Endodermal cell (in vitro differentiated cells): Measurements from ENCODE around the gene C10orf53. TPM values are rescaled to one million over a fixed set of nuclear protein-coding genes. Genes with fewer than 3 reads are reported as not detected.

Experiments used
- DNase-seq: peaks from one replicate; pipeline ENCODE4 v3.0.0-alpha.2; 2017
- H3K27ac ChIP-seq: 2 replicates; pipeline ENCODE4 v1.5.1; 2013; ENCODE audit warnings: mild to moderate bottlenecking, low read depth, low read length, moderate library complexity
- H3K27me3 ChIP-seq: 2 replicates; pipeline ENCODE4 v1.6.1; 2013; ENCODE audit warnings: mild to moderate bottlenecking, low read length, moderate library complexity; ENCODE audit not compliant: insufficient read depth, control insufficient read depth, poor library complexity, severe bottlenecking
- H3K36me3 ChIP-seq: 2 replicates; pipeline ENCODE4 v1.7.0; 2013; ENCODE audit warnings: mild to moderate bottlenecking, low read length, moderate library complexity; ENCODE audit not compliant: control insufficient read depth, insufficient read depth
- H3K4me1 ChIP-seq: one replicate; pipeline ENCODE4 v1.7.0; 2013; ENCODE audit warnings: low read length; ENCODE audit not compliant: control insufficient read depth, insufficient read depth
- H3K4me3 ChIP-seq: 2 replicates; pipeline ENCODE4 v1.5.1; 2013; ENCODE audit warnings: mild to moderate bottlenecking, low read length, moderate library complexity
- H3K9ac ChIP-seq: 2 replicates; pipeline ENCODE4 v1.6.1; 2013; ENCODE audit warnings: mild to moderate bottlenecking, low read length, moderate library complexity; ENCODE audit not compliant: poor library complexity, severe bottlenecking; ENCODE audit errors: extremely low read depth
- H3K9me3 ChIP-seq: 2 replicates; pipeline ENCODE4 v1.6.1; 2013; ENCODE audit warnings: mild to moderate bottlenecking, low read length, moderate library complexity; ENCODE audit not compliant: control insufficient read depth
- H3K27ac Mint-ChIP-seq: 2 replicates; pipeline ENCODE4 v1.8.0; 2020; ENCODE audit warnings: mixed read lengths
- H3K27me3 Mint-ChIP-seq: 2 replicates; pipeline ENCODE4 v1.8.0; 2021; ENCODE audit warnings: mild to moderate bottlenecking, mixed read lengths; ENCODE audit not compliant: insufficient read depth
- H3K36me3 Mint-ChIP-seq: 2 replicates; pipeline ENCODE4 v1.8.0; 2020; ENCODE audit warnings: low read depth, mixed read lengths
- H3K4me1 Mint-ChIP-seq: 2 replicates; pipeline ENCODE4 v1.8.0; 2020; ENCODE audit warnings: mixed read lengths
- H3K4me3 Mint-ChIP-seq: 2 replicates; pipeline ENCODE4 v1.8.0; 2020; ENCODE audit warnings: mild to moderate bottlenecking, moderate library complexity, mixed read lengths
- H3K9me3 Mint-ChIP-seq: 2 replicates; pipeline ENCODE4 v1.8.0; 2020; ENCODE audit warnings: mild to moderate bottlenecking, mixed read lengths
- WGBS, 2 experiments: methylation state at CpG; one replicate each; pipeline versions ENCODE4 v1.1.5 to v1.1.7; 2013; ENCODE audit warnings: missing lambda C conversion rate in 2 of 2, mixed read lengths in 1 of 2; ENCODE audit not compliant: insufficient coverage in 1 of 2, insufficient read length in 1 of 2; 5-methylcytosine and 5-hydroxymethylcytosine counted together
- total RNA-seq, 2 donors: library from RNA; stranded (reverse); fragmentation: NEBNext Ultra II Directional in 1 of 2; extraction: Animal tissue kit (Norgen Biotek cat#: 25700) in 1 of 2; gene quantifications; 2 replicates in 1 of 2; 3 replicates in 1 of 2; pipeline ENCODE4 v1.2.1, GENCODE V29; 2021
- TF ChIP-seq, protein P1 (sequence below): fragments of 200-600 bp; sonication (generic); conservative IDR thresholded peaks from 2 replicates; pipeline ENCODE4 v1.5.0; 2021; ENCODE audit warnings: antibody characterized with exemption, mild to moderate bottlenecking

The C10orf53 gene
- total RNA-seq, 2 donors from 2014 or later = not detected

DNA sequence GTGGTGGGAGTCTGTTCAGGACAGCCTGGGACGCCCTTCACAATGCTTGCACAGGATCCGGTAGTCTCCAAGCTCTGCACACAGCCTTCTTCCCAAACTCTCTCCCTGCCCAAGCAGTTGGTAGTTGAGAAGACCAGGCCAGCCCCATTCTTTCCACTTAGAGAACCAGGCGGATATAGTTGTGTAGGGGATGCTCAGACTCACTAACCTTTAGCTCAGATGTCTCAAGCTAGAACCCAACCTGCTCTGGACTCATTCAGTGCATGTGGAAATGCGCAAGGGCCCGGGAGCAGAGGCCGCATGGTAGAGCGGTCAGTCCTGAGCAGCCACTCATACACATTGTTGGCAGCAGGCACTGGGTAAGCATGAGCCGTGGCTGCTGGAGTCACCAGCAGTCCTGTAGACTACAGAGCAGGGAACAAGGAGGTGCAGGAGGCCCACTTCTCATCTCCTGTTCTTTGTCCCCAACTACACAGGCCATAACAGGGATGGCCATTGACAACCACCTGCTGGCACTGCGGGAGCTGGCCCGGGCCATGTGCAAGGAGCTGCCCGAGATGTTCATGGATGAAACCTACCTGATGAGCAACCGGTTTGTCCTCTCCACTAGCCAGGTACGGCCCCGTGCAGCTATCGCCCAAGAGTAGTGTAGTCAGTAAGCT lies 17.2 kb upstream of the C10orf53 start:
- TF ChIP-seq, protein P1, sequence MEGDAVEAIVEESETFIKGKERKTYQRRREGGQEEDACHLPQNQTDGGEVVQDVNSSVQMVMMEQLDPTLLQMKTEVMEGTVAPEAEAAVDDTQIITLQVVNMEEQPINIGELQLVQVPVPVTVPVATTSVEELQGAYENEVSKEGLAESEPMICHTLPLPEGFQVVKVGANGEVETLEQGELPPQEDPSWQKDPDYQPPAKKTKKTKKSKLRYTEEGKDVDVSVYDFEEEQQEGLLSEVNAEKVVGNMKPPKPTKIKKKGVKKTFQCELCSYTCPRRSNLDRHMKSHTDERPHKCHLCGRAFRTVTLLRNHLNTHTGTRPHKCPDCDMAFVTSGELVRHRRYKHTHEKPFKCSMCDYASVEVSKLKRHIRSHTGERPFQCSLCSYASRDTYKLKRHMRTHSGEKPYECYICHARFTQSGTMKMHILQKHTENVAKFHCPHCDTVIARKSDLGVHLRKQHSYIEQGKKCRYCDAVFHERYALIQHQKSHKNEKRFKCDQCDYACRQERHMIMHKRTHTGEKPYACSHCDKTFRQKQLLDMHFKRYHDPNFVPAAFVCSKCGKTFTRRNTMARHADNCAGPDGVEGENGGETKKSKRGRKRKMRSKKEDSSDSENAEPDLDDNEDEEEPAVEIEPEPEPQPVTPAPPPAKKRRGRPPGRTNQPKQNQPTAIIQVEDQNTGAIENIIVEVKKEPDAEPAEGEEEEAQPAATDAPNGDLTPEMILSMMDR = no peak
- Mint-ChIP-seq H3K27ac (no peak overlapping the region), H3K27me3 (peaks cover 47% of the 10 kb centered on the region), H3K36me3 (no peaks in the 10 kb centered on the region), H3K4me3 (no peak overlapping the region), H3K9me3 (peaks cover 16% of the 10 kb centered on the region), H3K4me1 (no peaks in the 10 kb centered on the region)
- H3K27ac ChIP-seq = no peak overlapping the region
- no peak overlapping the region for H3K4me3 ChIP-seq
- 84 to 89% methylated on average over 11 to 15 of the region's 15 CpGs for WGBS, 2 experiments
- no peaks in the 10 kb centered on the region for H3K9me3 ChIP-seq
- no peaks in the 10 kb centered on the region for H3K27me3 ChIP-seq
- no peak overlapping the region for H3K9ac ChIP-seq
- no peak for DNase-seq
- no peaks in the 10 kb centered on the region for H3K4me1 ChIP-seq
- H3K36me3 ChIP-seq = no peaks in the 10 kb centered on the region

DNA sequence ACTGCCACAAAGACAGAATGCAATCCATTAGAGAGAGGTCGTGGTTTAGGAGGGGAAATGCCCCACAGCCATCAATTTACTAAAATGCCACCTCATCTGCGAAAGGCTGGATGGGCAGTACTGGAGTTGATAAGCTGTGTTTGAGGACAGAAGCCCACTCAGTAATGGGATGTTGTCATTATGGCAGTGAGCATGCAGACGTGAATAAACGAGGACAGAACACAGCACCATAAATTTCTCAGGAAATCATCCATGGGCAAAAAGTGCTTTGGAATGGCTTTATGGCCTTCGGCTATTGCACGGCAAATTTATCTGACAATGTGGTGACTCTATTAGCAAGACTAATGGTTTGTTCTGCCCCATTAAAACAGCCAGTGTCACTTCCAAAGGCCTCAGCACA lies 15.9 kb upstream of the C10orf53 start:
- H3K4me1 ChIP-seq = no peaks in the 10 kb centered on the region
- WGBS, 2 experiments = 86 to 93% methylated on average over 3 to 6 of the region's 6 CpGs

DNA sequence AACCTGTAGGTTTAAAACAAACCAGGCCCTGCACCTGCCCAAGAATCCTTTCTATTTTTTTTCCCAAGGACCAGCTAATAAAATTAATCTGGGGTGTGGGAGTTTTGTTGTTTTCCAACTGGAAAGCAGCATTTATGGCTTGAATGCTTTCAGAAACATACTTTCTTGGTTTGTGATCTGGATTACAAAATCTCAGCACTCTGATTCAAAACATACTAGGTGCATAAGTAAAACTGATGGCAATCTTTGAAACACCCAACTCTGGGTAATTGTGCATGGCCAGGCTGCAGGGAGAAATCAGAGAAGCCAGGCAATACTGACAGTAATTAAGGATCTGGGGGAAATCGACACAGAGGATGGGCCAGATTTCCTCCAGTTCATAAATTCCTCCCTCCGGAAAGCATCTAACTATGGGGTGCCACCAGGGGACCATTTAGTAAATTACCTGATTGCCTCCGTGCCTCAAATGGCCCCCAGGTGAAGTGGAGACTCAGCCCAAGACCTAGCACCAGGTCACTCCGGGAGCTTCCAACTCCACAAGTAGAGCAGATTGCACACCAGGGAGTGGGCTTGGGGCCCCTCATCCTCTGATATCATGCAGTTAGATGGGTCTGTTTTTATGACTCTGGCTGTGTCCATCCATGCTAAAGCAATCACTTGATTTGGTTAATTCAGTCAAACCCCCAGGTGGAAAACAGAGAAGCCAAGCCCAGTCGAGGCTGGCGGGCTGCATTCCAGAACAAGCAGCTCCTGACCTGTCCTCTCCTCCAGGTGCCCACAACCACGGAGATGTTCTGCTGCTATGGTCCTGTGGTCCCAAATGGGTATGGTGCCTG lies 15.2 kb upstream of the C10orf53 start:
- H3K27me3 Mint-ChIP-seq = peaks cover 52% of the 10 kb centered on the region
- H3K27ac Mint-ChIP-seq = no peak overlapping the region
- H3K9me3 ChIP-seq = no peaks in the 10 kb centered on the region
- no peak overlapping the region for H3K4me3 Mint-ChIP-seq
- TF ChIP-seq, protein P1 = no peak
- no peak overlapping the region for H3K27ac ChIP-seq
- H3K9me3 Mint-ChIP-seq = peaks cover 8% of the 10 kb centered on the region
- 88 to 90% methylated on average over 4 to 7 of the region's 7 CpGs for WGBS, 2 experiments
- no peak overlapping the region for H3K9ac ChIP-seq
- no peaks in the 10 kb centered on the region for H3K36me3 Mint-ChIP-seq
- H3K27me3 ChIP-seq = peaks cover 8% of the 10 kb centered on the region
- H3K36me3 ChIP-seq = no peaks in the 10 kb centered on the region
- H3K4me1 Mint-ChIP-seq = no peaks in the 10 kb centered on the region
- H3K4me1 ChIP-seq = no peaks in the 10 kb centered on the region
- H3K4me3 ChIP-seq = no peak overlapping the region
- DNase-seq = peak; percentile 32

More for the DNA sequence above, 15.9 kb upstream of the C10orf53 start:
- DNase-seq = no peak
- H3K9ac ChIP-seq = no peak overlapping the region
- H3K9me3 ChIP-seq = no peaks in the 10 kb centered on the region
- TF ChIP-seq, protein P1 = no peak
- no peak overlapping the region for H3K4me3 ChIP-seq
- H3K27ac Mint-ChIP-seq = no peak overlapping the region
- peaks cover 6% of the 10 kb centered on the region for H3K27me3 ChIP-seq
- H3K27ac ChIP-seq = no peak overlapping the region
- no peak overlapping the region for H3K4me3 Mint-ChIP-seq
- peaks cover 15% of the 10 kb centered on the region for H3K9me3 Mint-ChIP-seq
- H3K4me1 Mint-ChIP-seq = no peaks in the 10 kb centered on the region
- H3K36me3 ChIP-seq = no peaks in the 10 kb centered on the region
- H3K36me3 Mint-ChIP-seq = no peaks in the 10 kb centered on the region
- peaks cover 51% of the 10 kb centered on the region for H3K27me3 Mint-ChIP-seq
